C4-2B (cell line): ENCODE measurements around the gene WDR27.
A peak's percentile ranks its signal among the peaks of the same experiment; 100 is the strongest.

Experiments
- H3K27ac ChIP-seq: fragments of 450-650 bp; 2 replicates; pipeline ENCODE4 v1.5.1; 2017
- ZFX ChIP-seq: fragments of 450-650 bp; IDR thresholded peaks from 2 replicates; pipeline ENCODE4 v1.6.1; 2017
- TF ChIP-seq, protein P1 (sequence below): fragments of 450-650 bp; conservative IDR thresholded peaks from 2 replicates; pipeline ENCODE4 v1.5.1; 2017; ENCODE audit warnings: mild to moderate bottlenecking

The WDR27 gene

DNA sequence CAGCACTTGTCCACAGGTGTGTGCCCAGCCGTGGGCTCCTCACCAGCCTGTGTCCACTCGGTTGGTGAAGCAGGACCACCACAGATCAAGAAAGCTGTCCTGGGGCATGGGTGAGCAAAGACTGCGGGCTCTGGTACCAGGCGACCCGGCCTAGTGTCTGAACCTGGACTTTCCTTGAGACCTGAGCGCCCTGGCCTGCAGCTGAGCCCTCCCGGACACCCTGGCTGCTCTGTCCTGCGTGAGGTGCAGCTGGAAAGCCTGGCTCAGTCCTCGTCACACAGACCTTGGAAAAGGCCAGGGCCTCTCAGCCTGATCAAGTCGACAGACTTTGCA lies 247.0 kb downstream of the WDR27 start:
- no peak for TF ChIP-seq ZFX
- TF ChIP-seq, protein P1, sequence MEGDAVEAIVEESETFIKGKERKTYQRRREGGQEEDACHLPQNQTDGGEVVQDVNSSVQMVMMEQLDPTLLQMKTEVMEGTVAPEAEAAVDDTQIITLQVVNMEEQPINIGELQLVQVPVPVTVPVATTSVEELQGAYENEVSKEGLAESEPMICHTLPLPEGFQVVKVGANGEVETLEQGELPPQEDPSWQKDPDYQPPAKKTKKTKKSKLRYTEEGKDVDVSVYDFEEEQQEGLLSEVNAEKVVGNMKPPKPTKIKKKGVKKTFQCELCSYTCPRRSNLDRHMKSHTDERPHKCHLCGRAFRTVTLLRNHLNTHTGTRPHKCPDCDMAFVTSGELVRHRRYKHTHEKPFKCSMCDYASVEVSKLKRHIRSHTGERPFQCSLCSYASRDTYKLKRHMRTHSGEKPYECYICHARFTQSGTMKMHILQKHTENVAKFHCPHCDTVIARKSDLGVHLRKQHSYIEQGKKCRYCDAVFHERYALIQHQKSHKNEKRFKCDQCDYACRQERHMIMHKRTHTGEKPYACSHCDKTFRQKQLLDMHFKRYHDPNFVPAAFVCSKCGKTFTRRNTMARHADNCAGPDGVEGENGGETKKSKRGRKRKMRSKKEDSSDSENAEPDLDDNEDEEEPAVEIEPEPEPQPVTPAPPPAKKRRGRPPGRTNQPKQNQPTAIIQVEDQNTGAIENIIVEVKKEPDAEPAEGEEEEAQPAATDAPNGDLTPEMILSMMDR: no peak
- no peak overlapping the region for H3K27ac ChIP-seq

DNA sequence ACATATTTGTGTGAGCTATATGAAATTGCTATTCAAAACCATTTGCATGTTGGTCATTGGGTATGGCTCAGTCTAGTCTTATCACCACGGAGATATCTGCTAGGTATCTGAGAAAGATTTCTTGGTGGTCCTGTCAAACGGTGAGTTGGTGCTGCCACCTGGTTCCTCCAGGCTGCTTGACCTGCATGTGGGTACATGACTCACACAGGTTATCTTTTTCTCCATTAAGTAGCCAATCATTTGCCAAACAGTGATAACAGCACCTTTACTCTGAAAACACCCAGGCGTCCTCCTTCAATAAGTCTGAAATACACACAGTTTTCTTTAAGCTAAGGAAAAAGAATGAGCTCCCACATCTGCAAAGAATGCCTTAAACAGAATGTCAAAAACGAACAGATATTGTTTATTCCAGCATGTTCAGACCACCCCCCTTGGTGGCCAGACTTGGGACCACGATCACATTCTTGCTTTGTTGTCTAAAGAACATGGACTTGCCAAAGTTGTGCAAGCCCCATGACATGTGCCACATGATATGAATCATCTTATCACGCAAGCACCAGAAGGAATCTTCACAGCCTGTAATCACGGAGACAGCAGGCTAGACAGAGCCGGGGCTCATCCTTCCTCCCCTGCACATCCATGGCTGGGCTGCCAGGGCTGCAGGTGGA lies 247.5 kb downstream of the WDR27 start:
- TF ChIP-seq, protein P1: no peak
- TF ChIP-seq ZFX: no peak
- H3K27ac ChIP-seq: no peak overlapping the region

DNA sequence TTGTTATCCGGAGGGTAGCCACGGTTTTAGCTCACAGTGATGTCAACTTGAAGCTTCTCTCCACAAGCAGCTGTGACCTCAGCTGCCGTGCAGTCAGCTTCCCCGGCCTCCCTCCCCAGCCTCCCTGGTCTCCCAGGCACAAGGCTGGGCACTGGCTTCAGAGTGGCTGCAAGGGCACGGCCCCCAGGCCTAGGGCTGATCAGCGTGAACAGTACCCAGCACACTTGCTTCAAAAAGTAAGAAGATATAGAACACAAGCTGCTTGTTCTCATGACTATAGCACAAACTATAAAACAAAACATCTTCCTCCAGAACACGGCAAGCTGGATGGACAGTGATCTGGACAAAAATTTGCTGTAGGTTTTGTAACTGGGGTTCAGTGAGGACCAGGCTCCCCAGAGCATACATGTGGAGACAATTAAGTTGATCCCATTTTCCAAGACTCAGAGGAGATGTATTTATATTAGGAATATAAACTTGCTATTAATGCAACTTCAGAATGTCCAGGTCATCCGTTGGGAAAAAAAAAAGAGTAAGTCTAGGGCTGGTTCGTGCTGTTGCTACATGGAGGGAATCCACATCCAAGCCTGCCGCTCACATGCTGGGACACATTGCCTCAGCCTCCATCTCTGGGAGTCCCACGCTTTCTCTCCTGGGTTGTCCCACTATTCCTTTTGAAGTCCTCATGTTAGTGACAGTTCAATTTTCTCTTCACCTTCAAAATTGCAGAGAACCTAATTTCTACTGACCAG lies 248.8 kb downstream of the WDR27 start:
- TF ChIP-seq, protein P1: no peak
- TF ChIP-seq ZFX: no peak
- peak overlapping the region; percentile 70 for H3K27ac ChIP-seq

DNA sequence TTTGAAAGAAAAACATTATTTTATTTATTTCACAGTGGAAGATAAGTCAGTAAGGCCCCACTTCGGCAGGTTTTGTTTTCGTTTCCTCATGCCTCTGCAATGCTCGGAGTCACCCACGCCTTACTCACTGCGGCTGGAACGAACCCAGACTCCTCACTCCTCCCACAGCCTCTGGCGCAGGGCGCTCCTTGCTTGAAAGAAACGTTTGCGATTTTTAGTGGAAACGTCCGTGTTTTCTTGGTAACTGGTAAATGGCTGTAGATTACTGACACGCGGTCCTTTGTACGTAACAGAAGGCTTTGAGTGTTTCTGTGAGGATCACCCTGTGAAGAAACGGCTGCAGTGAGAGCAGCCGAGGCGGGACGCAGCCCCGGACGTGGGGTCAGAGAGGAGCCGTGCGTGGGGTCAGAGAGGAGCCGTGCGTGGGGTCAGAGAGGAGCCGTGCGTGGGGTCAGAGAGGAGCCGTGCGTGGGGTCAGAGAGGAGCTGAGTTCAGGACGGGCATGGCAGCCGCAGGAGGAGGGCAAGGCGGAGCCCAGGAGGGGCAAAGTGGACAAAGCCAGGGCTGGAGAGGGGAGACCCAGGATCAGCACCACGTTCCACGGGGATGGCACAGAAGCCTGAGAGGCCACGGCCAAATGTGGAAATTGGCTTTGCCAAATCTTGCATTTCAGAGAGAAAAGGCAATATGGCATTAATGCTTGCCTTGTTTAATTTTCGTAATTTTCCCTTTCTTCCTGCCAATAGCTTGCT lies 249.5 kb downstream of the WDR27 start:
- peak overlapping the region; percentile 70 for H3K27ac ChIP-seq
- TF ChIP-seq, protein P1: no peak
- TF ChIP-seq ZFX: no peak

DNA sequence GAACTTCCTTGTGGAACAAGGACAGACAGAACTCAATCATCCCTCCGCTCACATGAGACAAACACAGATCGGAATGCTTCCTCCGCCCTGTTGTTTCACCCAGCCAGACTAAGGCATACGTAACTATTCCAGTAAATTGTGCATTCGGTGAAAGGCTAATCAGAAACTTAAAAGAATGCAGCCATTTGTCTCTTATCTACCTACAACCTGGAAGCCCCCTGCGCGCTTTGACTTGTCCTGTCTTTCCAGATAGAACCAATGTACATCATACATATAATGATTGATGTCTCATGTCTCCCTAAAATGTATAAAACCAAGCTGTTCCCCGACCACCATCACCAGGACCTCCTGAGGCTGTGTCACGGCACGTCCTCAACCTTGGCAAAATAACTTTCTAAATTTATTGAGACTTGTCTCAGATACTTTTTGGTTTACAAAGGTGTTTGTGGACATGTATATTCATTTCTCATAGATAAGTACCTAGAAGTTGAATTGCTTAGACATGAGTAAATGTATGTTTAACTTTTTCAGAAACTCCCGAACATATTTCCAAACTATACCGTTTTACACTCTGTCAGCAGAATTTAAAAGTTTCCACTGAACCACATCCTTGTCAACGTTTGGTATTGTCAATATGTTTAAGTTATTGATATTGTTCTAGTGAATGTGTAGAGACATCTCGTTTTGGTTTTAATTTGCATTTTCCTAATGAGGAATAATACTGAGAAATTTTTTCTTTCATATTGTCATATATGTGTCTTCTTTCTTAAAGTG lies 250.6 kb downstream of the WDR27 start:
- TF ChIP-seq ZFX: no peak
- TF ChIP-seq, protein P1: no peak
- H3K27ac ChIP-seq: peak overlapping the region; percentile 31; the same call in 1 of the 2 replicates

DNA sequence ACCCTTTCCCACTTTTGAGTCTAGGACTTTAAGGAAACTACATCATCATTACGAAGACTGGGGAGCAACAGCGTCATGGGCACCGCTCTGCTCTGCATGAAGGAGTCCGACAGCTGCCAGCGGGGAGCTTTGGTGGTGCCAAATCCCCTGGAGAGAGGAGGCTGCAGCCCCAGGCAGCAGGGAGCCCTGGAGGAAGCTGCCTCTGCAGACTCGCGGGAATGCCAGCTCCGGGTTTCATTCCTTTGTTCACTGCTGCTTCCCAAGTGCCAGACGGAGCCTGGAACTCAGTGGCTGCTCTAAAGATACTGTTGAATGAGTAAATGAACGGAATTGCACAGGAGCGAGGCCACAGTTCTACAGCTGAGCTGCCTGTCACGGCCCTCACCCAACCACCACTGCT lies 251.7 kb downstream of the WDR27 start:
- TF ChIP-seq ZFX: no peak
- TF ChIP-seq, protein P1: no peak
- H3K27ac ChIP-seq: peak overlapping the region; percentile 31

DNA sequence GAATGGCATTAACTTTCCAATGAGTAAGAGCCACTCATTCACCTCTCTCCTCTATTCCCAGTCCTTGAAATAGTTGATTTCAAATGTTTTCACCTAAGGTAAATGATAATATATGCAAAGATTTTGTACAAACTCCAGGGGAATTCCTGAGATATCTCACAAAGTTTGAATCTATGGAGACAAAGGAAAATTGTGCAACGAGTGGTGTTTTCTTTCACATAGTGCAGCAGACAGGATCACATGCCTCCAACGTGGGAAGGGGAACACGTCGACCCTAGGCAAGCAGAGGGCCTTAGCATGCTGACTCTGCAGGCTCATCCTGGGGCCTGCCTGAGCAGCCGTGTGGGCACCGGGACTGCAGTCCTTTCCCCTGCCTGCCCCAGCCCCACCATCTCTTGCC lies 252.6 kb downstream of the WDR27 start:
- H3K27ac ChIP-seq: no peak overlapping the region
- TF ChIP-seq, protein P1: no peak
- TF ChIP-seq ZFX: no peak
